OCI-LY3 (cell line): ENCODE measurements around the gene MRC2.

Source experiments
- EZH2phosphoT487 ChIP-seq: fragments of 200-600 bp; shearing (Covaris generic); IDR thresholded peaks from 2 replicates; pipeline ENCODE4 v1.6.1; 2018; ENCODE audit warnings: antibody characterized with exemption, mixed run types, low read depth
- TF ChIP-seq, protein P1 (sequence below): fragments of 200-600, 300-600 bp; sonication (generic); IDR thresholded peaks from 2 replicates; pipeline ENCODE4 v1.5.1; 2014; ENCODE audit warnings: antibody characterized with exemption, low read length, low read depth

DNA sequence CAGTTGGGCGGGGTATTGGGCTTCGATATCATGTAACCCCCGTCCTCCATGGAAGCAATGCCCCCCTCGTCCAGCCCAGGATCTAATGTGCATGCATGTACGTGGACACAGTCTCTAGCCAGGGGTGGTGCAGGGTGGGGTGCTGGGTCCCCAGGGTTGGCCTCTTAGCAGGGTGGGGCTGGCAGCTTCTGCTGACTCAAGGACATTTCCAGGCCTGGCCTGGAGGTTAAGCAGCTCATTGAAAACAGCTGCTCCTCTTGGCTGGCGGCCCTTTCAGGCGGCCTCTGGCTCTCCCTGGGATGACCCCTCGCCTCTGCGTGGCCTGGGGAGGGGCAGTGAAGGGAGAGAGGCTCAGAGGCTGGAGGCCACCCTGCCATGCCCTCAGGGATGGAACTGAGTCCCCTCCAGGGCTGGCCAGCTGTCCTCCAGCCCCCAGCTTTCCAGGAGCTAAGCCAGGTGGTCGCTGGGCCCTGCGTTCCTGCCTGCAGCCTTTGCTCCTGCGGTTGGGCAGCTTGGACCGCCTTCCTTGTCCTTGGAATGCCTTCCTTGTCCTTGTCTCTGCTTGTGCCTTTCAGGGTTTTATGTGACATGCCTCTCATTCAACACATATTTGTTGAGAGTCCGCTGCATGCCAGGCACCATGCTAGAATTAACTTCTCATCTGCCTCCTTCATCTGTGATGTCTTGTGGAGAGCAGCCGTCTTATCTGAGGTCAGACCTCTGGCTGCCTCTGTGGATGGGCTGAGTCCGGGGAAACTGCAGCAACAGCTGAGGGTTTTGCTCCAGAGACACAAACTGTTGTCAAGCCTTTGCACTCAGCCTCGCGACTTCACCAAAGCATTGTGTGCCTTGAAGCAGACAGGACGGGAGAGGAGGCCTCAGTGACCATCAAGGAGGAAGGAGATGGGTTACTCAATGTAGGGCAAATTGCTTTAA lies 26.6 kb downstream of the MRC2 start:
- TF ChIP-seq, protein P1, sequence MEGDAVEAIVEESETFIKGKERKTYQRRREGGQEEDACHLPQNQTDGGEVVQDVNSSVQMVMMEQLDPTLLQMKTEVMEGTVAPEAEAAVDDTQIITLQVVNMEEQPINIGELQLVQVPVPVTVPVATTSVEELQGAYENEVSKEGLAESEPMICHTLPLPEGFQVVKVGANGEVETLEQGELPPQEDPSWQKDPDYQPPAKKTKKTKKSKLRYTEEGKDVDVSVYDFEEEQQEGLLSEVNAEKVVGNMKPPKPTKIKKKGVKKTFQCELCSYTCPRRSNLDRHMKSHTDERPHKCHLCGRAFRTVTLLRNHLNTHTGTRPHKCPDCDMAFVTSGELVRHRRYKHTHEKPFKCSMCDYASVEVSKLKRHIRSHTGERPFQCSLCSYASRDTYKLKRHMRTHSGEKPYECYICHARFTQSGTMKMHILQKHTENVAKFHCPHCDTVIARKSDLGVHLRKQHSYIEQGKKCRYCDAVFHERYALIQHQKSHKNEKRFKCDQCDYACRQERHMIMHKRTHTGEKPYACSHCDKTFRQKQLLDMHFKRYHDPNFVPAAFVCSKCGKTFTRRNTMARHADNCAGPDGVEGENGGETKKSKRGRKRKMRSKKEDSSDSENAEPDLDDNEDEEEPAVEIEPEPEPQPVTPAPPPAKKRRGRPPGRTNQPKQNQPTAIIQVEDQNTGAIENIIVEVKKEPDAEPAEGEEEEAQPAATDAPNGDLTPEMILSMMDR: no peak
- no peak for TF ChIP-seq EZH2phosphoT487
